IPS-15b (cell line): Measurements from ENCODE around the gene HOXC13.

ENCODE experiments used
- H3K27me3 ChIP-seq: one replicate; pipeline ENCODE4 v1.6.1; 2013; ENCODE audit warnings: low read length; ENCODE audit not compliant: control insufficient read depth, insufficient read depth
- H3K36me3 ChIP-seq: one replicate; pipeline ENCODE4 v1.6.1; 2013; ENCODE audit warnings: low read length; ENCODE audit not compliant: control insufficient read depth, insufficient read depth
- H3K4me1 ChIP-seq: one replicate; pipeline ENCODE4 v1.6.1; 2013; ENCODE audit warnings: mild to moderate bottlenecking, low read length; ENCODE audit not compliant: control insufficient read depth, insufficient read depth
- H3K4me3 ChIP-seq: one replicate; pipeline ENCODE4 v1.5.1; 2013; ENCODE audit warnings: low read depth, low read length
- H3K9ac ChIP-seq: one replicate; pipeline ENCODE4 v1.6.1; 2013; ENCODE audit warnings: low read depth, mild to moderate bottlenecking, low read length
- H3K9me3 ChIP-seq: one replicate; pipeline ENCODE4 v1.6.1; 2013; ENCODE audit warnings: mild to moderate bottlenecking, low read length; ENCODE audit not compliant: control insufficient read depth, insufficient read depth

HOXC13 gene, protein sequence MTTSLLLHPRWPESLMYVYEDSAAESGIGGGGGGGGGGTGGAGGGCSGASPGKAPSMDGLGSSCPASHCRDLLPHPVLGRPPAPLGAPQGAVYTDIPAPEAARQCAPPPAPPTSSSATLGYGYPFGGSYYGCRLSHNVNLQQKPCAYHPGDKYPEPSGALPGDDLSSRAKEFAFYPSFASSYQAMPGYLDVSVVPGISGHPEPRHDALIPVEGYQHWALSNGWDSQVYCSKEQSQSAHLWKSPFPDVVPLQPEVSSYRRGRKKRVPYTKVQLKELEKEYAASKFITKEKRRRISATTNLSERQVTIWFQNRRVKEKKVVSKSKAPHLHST

DNA sequence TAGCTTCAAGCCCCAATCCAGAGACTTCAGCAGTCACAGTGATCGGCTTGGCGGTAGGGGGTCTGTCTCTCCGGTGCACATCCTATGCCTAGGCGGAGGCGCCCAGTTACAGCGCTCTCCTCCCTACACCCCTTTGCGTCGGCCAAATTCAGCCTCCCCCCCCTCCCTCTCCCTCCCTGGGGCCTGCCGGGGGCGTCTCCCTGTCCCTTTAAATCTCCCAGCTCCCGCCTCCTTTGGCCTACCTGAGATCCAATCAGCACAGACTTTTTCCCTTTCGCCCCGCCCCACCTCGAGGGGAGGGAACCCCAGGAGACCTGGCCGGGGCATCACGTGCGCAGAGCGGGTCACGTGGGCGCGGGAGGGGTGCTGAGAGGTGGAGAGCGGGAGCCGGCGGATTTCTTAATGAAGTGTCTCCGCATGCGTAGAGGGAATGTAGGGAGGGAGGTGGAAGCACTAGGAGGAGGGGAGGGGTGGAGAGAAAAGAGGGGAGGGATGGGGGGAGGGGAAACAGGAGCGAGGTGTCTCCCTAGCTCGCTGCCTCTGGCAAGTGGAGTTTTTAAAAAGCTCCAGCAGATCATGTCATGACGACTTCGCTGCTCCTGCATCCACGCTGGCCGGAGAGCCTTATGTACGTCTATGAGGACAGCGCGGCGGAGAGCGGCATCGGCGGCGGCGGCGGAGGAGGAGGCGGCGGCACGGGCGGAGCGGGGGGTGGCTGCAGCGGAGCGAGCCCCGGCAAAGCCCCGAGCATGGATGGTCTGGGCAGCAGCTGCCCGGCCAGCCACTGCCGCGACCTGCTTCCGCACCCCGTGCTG is at the start of gene HOXC13:
HOXC13 (plus strand) TSS at position 506 of the 815 bp plus-strand sequence; CDS start at position 582, 76 bp downstream.
- Histone ChIP-seq H3K4me1 (no peaks in the 10 kb centered on the region), H3K9me3 (no peaks in the 10 kb centered on the region), H3K36me3 (no peaks in the 10 kb centered on the region), H3K27me3 (peaks cover 98% of the 10 kb centered on the region), H3K4me3 (peak within 1 kb of the TSS; percentile 4), H3K9ac (no peak within 1 kb of the TSS)

DNA sequence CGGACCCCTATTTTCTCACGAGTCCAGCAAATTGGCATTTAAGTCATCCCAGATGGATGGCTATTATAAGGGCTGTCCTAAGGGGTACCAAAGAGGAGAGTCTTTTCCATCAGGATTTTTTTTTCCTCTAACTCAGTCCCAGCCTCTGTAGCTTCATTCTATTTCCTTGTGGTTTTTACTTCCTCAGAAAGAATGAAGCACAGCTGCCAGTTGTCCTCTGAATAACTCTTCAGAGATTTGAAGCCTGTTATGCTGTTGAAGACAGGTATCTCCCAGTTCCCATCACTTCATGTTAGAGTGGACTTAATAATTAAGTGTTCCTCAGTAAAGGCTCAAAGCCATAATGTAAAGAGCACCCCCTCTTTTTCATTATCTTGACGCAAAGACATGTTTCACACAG is 48.5 kb upstream of the HOXC13 start:
- H3K4me3 ChIP-seq = no peak overlapping the region
- peaks cover 10% of the 10 kb centered on the region for H3K27me3 ChIP-seq

DNA sequence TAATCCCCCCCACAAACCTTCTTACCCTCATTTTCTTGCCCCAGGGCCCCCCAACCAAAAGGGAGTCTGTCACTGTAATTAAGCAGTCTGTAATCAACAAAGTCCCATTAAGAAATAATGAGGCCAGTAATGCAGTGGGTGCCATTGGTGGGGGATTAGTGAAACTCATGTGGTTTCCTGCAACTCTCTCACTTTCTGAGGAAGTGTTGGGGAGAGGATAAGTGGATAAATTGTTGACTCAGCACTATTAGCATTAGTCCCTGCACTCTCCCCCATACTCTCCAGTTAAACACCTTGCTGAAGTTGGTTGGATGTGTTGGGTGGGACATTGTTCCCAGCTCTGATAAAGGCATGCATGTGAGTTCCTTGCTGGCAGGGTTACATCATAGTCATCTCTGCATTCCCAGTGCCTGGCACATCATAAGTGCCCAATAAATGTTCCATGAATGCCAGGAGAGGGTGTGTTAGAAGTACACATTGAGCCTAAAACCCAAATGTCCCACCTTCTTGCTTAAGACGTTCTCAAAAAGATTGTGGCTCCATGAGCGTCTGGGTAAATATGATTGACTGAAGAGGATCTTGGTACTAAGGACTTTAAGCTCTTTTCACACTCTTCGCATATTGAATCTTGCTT is 45.8 kb upstream of the HOXC13 start:
- Histone ChIP-seq H3K4me3 (no peak overlapping the region), H3K4me1 (no peaks in the 10 kb centered on the region), H3K27me3 (peaks cover 22% of the 10 kb centered on the region), H3K9me3 (no peaks in the 10 kb centered on the region), H3K36me3 (no peaks in the 10 kb centered on the region), H3K9ac (no peak overlapping the region)

More for the DNA sequence above, 48.5 kb upstream of the HOXC13 start:
- Histone ChIP-seq H3K36me3 (no peaks in the 10 kb centered on the region), H3K9ac (no peak overlapping the region), H3K4me1 (no peaks in the 10 kb centered on the region), H3K9me3 (no peaks in the 10 kb centered on the region)

DNA sequence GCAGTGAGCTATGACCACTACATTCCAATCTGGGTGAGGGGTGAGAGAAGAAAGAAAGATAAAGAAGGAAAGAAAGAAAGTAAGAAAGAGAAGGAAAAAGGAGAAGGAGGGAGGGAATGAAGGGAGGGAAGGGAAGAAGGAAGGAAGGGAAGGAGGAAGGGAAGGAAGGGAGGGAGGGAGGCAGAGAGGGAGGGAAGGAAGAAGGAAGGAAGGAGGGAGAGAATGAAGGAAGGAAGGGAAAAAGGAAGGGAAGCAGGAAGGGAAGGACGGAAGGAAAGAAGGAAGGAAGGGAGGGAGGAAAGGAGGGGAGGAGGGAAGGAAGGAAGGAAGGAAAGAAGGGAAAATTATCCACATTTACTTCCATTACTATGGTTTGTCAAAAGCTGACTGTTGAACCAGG is 39.4 kb upstream of the HOXC13 start:
- no peak overlapping the region for H3K4me3 ChIP-seq
- no peaks in the 10 kb centered on the region for H3K9me3 ChIP-seq
- no peaks in the 10 kb centered on the region for H3K4me1 ChIP-seq
- no peaks in the 10 kb centered on the region for H3K36me3 ChIP-seq
- H3K9ac ChIP-seq = no peak overlapping the region
- H3K27me3 ChIP-seq = peaks cover 40% of the 10 kb centered on the region

DNA sequence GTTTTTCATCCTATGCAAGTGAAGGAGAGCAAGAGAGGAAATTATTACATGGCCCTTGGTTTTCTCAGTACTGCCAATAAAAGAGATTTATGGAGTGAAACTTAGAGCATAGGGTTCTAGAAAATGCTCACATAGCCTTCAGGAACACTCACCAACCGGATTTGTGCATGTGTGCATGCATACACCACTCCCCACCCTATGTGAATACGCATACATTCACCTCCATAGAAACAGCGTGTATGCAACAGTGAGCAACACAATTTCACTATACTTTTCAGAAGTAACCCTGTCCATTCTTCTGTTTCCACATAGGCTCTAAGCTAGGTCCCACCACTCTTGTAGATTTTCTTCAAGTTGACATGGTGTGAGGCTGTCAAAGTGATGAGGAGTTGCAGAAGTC is 31.5 kb upstream of the HOXC13 start:
- Histone ChIP-seq H3K36me3 (no peaks in the 10 kb centered on the region), H3K4me1 (no peaks in the 10 kb centered on the region), H3K9me3 (no peaks in the 10 kb centered on the region), H3K9ac (no peak overlapping the region), H3K4me3 (no peak overlapping the region), H3K27me3 (peaks cover 36% of the 10 kb centered on the region)

DNA sequence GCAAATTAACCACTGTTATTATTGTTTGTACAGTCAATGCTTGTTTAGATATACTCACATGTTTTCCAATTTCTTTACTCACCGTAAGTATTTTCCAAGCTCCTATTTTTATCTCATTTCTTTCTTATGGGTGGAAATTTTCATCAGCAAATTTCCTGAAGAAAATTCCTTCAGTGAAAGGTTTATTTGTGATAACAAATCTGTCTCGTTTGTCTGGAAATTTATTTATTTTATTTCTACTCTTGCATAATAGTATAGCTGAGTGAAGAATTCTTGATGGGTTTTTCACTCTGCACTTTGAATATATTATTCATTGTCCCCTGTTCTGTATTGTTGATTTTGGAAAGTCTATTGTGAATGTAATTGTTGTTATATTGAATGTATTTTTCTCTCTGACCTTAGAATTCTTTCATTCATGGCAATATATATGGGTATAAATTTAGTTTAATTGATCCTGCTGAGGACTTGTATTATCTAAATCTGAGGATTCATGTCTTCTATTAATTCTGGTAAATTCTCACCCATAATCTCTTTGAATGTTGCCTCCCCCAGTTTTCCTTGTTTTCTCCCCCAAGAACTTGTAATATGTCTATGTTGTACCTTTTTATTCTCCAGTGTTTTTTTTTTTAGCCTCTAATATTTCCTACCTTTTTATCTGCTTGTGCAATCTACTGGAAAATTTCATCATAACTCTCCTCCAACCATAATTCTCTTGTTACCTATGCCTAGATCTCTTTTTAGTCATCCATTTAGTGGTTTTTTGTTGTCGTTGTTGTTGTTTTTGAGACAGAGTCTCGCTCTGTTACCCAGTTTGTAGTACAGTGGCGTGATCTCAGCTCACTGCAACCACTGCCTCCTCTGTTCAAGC is 21.6 kb upstream of the HOXC13 start:
- no peak overlapping the region for H3K9ac ChIP-seq
- no peaks in the 10 kb centered on the region for H3K4me1 ChIP-seq
- no peaks in the 10 kb centered on the region for H3K36me3 ChIP-seq
- H3K27me3 ChIP-seq = peaks cover 39% of the 10 kb centered on the region
- no peak overlapping the region for H3K4me3 ChIP-seq
- H3K9me3 ChIP-seq = no peaks in the 10 kb centered on the region

DNA sequence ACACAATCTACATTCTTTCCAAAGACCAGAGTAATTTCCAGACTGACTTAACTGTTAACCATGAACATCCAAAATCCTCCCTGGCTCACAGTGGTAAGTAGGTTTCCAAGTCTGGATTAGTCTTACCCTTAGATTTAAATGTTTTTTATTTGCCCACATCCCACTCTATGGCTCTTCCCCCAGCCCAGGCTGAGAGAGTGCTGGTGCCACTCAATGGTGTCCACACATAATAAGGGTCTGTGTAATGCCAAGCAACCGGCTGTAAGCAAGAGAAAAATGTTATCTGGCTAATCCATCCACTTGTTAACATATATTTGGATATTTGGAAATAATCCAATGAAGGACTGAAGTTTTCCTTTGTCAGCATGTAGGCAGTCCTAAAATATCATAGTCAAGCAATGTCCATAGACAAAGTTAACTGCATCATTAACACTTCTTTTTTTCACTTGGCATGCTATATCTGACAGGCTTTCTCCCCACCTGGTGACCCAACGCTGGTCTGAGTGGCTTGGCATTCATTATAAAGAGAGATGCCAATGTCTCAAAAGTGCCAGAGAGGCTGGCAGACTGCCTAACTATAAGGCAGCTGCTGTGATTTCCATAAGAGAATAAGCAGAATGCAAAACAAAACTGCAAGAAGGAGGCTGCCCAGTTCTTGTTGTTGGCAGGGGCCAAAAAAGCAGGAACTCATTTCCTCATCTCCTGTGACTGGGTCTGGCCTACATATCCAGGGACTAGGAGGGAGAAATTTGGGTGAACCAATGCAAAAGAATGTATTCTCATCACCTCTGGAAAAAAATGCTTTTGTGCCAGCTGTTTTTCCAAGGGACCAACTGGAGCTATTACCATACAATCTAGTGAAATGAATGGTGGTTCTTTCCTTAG is 13.9 kb upstream of the HOXC13 start:
- Histone ChIP-seq H3K27me3 (peaks cover 95% of the 10 kb centered on the region), H3K36me3 (no peaks in the 10 kb centered on the region), H3K4me3 (no peak overlapping the region), H3K9ac (no peak overlapping the region), H3K9me3 (no peaks in the 10 kb centered on the region), H3K4me1 (no peaks in the 10 kb centered on the region)

DNA sequence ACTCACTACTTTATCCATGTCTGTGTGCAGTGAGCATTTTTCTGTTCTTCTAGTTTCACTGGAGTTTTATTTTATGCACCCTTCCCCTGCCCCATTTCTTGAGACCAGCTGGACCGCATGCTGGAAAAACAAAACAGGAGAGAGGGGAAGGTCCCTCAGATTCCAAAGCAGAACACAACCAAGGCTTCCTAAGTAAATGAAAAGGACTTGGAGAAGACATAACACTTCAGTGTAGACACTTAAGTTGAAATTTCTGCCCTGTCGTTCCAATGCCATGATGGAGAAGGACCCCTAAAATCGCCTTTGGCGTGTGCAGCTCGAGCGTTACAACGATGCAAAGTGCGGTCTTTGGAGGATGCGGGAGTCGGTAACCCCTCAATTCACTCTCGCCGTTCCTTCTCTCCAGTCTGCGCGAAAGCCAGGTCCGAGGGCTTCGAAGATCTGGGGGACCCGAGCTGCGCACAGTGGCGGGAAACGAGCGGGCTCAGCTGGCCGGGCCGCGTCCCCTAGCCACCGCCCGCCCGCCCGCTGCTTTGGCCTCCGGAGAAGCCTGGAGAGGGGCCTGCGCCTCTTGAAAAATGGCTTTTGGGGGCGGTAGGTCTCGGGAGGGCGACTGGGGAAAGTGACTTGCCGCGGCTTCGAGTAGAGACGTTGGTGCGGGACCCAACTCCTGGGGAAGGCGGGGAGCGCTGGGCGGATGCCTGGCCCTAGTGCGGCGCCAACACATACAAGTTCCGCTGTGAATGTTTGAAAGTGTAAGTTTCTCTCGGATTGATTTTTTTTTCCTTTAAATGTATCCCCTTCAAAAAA is 11.2 kb upstream of the HOXC13 start:
- Histone ChIP-seq H3K27me3 (peaks cover 100% of the 10 kb centered on the region), H3K36me3 (no peaks in the 10 kb centered on the region), H3K4me3 (peak overlapping the region; percentile 16), H3K4me1 (no peaks in the 10 kb centered on the region), H3K9me3 (no peaks in the 10 kb centered on the region), H3K9ac (no peak overlapping the region)

DNA sequence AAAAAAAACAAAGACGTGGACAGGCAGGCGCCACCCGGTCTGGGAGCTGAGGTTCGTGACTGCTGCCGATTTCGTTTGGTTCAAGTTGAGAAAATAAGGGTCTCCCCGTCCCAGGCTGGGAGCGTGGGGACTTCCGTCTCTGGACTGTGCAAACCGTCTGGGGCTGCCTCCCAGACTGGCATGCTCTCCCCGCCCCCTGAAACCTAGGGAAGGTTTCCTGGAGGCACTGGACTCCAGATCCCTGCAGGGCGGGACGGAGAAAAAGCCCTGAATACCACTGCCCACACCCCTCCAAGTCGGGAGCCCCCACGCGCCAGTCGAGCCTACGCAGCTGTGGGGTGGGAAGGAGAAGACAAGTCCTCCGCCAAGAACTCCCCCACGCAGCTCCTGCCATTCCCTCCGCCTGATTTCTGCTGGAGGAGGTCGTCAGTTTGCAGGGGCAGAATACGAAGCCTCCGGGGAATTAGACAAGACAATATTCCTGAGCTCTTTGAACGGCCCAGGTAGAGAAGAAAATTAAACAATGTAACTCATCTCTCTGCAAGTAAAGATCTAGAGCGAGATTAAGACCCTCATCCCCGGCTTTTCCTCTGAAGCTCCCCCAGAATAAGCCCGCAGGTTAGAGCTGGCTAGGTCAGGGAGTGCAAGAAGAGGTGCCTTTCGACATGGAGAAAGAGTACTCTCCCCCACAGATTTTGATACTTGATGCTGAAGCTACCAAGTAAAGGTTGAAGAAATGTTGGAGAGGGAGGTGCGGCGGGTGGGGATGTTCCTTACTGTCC is 10.4 kb upstream of the HOXC13 start:
- H3K9ac ChIP-seq = no peak overlapping the region
- no peaks in the 10 kb centered on the region for H3K36me3 ChIP-seq
- H3K9me3 ChIP-seq = no peaks in the 10 kb centered on the region
- no peak overlapping the region for H3K4me3 ChIP-seq
- no peaks in the 10 kb centered on the region for H3K4me1 ChIP-seq
- peaks cover 100% of the 10 kb centered on the region for H3K27me3 ChIP-seq
